Fibroblast of villous mesenchyme (primary cell): ENCODE measurements around the gene CENPN. TPM values are rescaled to one million over a fixed set of nuclear protein-coding genes. Genes with fewer than 3 reads are reported as not detected.
A peak's percentile ranks its signal among the peaks of the same experiment; 100 is the strongest.

Source experiments
- DNase-seq: peaks from one replicate; pipeline ENCODE4 v3.0.0-alpha.2; 2010; ENCODE audit warnings: low read depth
- H3K4me3 ChIP-seq: 2 replicates; pipeline ENCODE4 v1.5.1; 2011; ENCODE audit warnings: low read depth, mild to moderate bottlenecking, low read length
- CTCF ChIP-seq: IDR thresholded peaks from 2 replicates; pipeline ENCODE4 v1.5.1; 2012; ENCODE audit warnings: low read depth, mild to moderate bottlenecking, low read length; ENCODE audit not compliant: insufficient read depth
- total RNA-seq: library from RNA; depleted of rRNA; stranded (reverse); fragments of >200 nt; gene quantifications from 2 replicates; pipeline ENCODE4 v1.2.3, GENCODE V29; 2012

Gene CENPN
- total RNA-seq, 1 donor: 64.8 TPM

DNA sequence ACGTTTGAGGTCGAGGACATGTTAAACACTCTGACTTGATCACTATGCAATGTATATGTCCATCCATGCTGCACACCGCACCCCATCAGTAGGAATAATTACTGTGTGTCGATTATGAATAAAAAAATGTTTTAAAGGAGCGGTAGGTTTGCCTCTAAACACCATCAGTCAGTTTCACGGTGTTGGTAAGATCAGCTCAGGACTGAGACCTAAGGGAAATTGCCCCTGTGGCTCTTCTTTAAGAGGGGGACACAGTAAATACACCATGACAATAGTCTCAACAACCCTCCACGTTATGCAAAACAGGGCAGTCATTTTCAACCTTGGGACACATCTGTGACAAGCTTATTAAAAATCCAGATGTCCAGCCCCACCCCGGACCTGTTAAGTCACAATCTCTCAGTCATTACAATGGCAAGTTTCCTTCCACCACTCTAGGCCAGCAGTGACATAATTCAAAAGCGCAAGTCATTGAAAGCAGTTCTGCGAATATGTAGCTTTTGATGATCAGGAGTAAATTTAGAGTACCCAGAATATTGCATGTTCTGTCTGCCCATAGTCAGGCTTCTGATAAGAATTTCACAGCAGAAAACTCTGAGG lies 29.8 kb downstream of the CENPN start:
- H3K4me3 ChIP-seq: peak overlapping the region; percentile 78
- no peak for TF ChIP-seq CTCF
- DNase-seq: peak; percentile 40

- H3K4me3 ChIP-seq: no peak overlapping the region
- no peak for DNase-seq
- no peak for TF ChIP-seq CTCF
These were observed 33.1 kb downstream of the CENPN start for GRCh38 chr16:81040131-81040530.

DNA sequence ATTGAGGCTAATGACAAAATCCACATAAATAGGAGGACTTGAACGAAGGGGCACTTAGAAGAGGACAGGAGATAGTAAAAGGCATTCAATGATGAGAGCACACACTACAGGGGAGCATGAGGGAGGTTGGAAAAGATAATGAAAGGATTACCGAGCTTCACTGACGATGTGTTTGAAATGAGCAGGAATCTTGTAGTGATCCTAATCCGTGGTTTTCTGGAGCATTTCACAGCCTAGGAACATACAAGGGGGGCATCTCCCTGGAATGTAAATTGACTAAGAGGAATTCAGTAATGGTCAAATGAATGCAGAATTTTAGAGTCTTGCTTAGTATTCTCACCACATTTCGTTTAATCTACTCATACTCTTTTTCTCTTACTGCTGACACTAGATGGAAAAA lies 33.8 kb downstream of the CENPN start:
- peak; percentile 33 for DNase-seq
- no peak for TF ChIP-seq CTCF
- no peak overlapping the region for H3K4me3 ChIP-seq

GRCh38 chr16:81041696-81042095 lies 34.7 kb downstream of the CENPN start:
- DNase-seq: no peak
- no peak overlapping the region for H3K4me3 ChIP-seq
- no peak for TF ChIP-seq CTCF

DNA sequence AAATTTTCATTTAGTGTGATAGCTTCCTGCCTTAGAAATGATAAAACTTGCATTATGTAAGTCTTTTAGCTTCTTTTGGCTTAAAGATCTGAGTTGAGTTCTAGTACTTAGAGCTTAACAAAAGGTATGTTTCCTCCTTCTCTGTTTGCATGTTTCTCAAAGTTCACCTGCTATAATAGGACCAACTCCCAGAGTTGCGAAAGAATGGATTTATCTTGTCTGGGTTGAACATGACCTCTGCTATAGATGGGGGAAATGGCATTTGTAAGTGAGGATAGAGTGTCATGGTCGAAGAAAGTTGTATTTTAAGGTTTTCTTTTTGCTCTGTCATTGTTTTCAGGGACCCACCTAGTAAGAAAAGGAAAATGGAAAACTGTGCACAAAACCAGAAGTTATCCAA lies 35.8 kb downstream of the CENPN start:
- TF ChIP-seq CTCF: no peak
- no peak overlapping the region for H3K4me3 ChIP-seq
- DNase-seq: no peak

- TF ChIP-seq CTCF: no peak
- no peak overlapping the region for H3K4me3 ChIP-seq
- no peak for DNase-seq
These were observed 46.7 kb downstream of the CENPN start for GRCh38 chr16:81053761-81054160.

DNA sequence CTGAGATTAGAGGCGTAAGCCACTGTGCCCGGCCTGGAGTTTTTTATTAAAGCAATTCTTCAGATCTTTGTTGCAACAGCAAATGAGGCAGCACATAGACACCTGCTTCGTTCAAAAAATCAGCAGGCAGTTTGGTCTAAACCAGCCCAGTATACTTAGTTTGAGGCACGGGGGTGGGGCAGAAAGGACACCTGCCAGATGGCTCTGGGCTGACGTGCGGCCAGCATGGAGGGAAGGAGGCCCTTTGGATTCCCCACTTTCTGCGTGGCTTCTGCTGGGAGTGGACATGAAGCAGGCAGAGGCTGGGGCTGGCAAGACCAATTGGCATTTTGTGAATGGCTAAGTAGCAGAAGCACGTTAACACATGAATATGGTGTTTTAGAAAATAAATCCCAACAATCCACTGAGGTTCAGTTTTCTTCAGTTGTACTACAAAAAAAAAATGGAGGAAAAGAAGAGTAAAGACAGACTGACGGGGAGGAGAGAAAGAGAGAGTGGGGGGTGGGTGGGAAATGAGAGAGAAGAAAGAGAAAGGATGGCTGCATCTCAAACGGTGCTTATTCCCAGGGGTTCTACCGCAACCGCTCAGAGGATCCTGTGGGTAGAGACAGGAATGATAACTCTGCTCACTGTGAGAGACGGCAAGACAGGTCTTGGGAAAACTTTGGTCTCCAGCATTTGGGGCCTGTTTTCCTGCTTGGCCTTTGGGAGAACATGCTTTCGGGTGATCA lies 53.7 kb downstream of the CENPN start:
- H3K4me3 ChIP-seq: no peak overlapping the region
- TF ChIP-seq CTCF: no peak
- DNase-seq: no peak
